ENCODE measurements around the gene COL27A1.

DNA sequence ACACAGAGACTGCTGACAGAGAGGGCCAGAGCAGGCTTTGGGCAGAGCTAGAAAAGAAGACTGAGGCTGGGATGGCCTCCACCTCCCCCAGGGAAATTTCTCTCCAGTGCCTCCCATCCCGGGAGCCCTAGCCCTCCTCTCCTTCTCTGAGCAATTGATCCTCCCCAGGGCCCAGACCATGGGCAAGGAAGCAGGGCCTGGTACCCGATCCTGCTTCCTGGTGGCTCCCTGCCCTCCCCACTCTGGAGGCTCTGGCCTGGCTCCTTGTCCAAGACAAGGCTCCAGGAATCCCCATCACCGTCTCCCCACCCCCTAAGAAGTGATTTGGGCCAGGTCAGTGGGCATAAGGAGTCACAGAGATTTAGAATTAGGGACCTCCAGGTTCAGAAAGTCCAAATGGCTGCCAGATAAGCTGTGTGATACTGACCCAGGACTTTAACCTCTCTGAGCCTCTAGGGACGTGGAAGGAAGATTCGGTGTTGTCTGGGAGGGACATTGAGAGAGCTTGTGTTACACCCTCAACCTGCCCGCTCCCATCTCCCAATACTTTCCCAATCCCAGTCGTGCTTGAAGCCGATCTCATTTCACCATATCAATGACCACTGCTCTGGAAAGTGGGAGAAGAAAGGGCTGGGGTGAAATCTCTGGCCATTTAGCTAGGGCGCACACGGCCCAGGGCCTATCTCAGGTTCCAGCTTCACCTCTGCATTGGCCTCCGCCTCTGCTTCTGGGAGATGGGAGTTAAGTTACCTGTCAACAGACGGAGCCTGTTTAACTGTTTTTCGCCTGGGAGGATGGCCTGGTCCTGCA, 30.5 kb upstream of the COL27A1 start:
- TF ChIP-seq, protein P1, sequence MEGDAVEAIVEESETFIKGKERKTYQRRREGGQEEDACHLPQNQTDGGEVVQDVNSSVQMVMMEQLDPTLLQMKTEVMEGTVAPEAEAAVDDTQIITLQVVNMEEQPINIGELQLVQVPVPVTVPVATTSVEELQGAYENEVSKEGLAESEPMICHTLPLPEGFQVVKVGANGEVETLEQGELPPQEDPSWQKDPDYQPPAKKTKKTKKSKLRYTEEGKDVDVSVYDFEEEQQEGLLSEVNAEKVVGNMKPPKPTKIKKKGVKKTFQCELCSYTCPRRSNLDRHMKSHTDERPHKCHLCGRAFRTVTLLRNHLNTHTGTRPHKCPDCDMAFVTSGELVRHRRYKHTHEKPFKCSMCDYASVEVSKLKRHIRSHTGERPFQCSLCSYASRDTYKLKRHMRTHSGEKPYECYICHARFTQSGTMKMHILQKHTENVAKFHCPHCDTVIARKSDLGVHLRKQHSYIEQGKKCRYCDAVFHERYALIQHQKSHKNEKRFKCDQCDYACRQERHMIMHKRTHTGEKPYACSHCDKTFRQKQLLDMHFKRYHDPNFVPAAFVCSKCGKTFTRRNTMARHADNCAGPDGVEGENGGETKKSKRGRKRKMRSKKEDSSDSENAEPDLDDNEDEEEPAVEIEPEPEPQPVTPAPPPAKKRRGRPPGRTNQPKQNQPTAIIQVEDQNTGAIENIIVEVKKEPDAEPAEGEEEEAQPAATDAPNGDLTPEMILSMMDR (IDR thresholded peaks at IDR 0.05; ENCODE audit: low read depth, low read length), result no peak
- no peak for TF ChIP-seq POLR2A (IDR thresholded peaks at IDR 0.05; ENCODE audit: extremely low read depth, insufficient read length)

Data from NB4 (cell line).